ENCODE results near the gene PRDX5. TPM values are rescaled to one million over a fixed set of nuclear protein-coding genes. Genes with fewer than 3 reads are reported as not detected.
A peak's percentile ranks its signal among the peaks of the same experiment; 100 is the strongest.

PRDX5 gene
- total RNA-seq, 6 donors from 2014 or later: 146 to 493 (median 309) TPM

DNA sequence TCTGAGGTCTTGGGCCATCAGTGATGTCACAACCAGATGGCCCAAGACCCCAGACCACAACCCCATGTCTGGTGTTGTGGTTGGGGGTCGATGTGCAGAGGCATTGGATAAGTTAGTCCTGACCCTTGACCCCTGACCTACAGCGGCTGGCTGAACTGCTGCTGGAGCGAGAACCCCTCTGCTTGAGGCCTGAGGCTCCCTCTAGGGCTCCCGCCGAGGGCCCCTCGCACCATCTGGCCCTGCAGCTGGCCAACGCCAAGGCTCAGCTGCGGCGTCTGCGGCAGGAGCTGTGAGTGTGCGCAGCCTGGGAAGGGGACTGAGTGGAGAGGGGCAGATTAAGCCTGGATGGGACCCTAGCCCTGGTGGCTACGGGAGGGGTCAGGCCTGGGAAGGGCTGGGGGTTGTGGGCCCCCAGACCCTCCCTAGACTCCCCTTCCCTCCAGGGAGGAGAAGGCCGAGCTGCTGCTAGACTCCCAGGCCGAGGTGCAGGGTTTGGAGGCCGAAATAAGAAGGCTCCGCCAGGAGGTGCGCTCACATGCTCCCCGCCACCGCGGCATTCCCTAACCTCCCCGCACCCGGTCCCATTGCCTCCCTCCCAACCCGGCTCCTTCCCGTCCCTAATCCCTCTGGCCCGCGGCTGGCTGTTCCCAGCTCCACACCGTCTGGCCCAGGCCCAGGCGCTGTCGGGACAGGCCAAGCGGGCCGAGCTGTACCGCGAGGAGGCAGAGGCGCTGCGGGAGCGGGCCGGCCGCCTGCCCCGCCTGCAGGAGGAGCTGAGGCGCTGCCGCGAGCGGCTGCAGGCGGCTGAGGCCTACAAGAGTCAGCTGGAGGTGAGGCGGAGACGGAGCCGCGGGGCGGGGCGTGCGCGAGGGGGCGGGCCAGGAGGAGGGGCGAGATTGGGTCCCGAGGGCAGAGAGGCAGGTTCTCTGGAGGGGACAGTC, 24.2 kb downstream of the PRDX5 start:
- 22 to 55% methylated on average over 22 to 54 of the region's 55 CpGs for WGBS, 2 donors
- peaks cover 12 to 34% (median 27%) of the 10 kb centered on the region in 4 donors for H3K4me1 ChIP-seq
- H3K4me3 ChIP-seq: peak overlapping the region in 3 of 4 donors; percentile 36 to 42 (median 39)
- DNase-seq (peak; percentile 94 to 99), ATAC-seq (ENCODE audit: low FRiP score in 2 of 2) (peak; percentile 90 to 94)
- H3K27ac ChIP-seq: peak overlapping the region; percentile 50 to 82 (median 71)
- H3K27me3 ChIP-seq: no peaks in the 10 kb centered on the region
- TF ChIP-seq POLR2AphosphoS5 (IDR thresholded peaks at IDR 0.05) (peak; percentile 51 to 76), EP300 (IDR thresholded peaks at IDR 0.05) (no peak), POLR2A (IDR thresholded peaks at IDR 0.05) (peak in 2 of 4 donors; percentile 15 to 68), CTCF (IDR thresholded peaks at IDR 0.05) (peak; percentile 36 to 82 (median 68))
- H3K9me3 ChIP-seq: no peaks in the 10 kb centered on the region
- no peaks in the 10 kb centered on the region for H3K36me3 ChIP-seq

- ATAC-seq (ENCODE audit: low FRiP score in 2 of 2) (no peak), DNase-seq (peak in 1 of 2 donors; percentile 83)
- no peaks in the 10 kb centered on the region for H3K27me3 ChIP-seq
- WGBS, 2 donors: 53 to 79% methylated on average over 16 to 17 of the region's 29 CpGs
- peak overlapping the region in 3 of 4 donors; percentile 50 to 82 (median 65) for H3K27ac ChIP-seq
- H3K4me3 ChIP-seq: peak overlapping the region in 3 of 4 donors; percentile 36 to 42 (median 39)
- no peaks in the 10 kb centered on the region for H3K36me3 ChIP-seq
- TF ChIP-seq POLR2A (IDR thresholded peaks at IDR 0.05) (no peak), CTCF (IDR thresholded peaks at IDR 0.05) (no peak)
- H3K9me3 ChIP-seq: no peaks in the 10 kb centered on the region
- peaks cover 12 to 34% (median 27%) of the 10 kb centered on the region in 4 donors for H3K4me1 ChIP-seq
Measured at GRCh38 chr11:64342869-64343745, 25.2 kb downstream of the PRDX5 start.

GRCh38 chr11:64343767-64344559, 26.0 kb downstream of the PRDX5 start:
- TF ChIP-seq CTCF (IDR thresholded peaks at IDR 0.05): peak in 3 of 6 experiments; percentile 5 to 40 (median 26)
- TF ChIP-seq POLR2A (IDR thresholded peaks at IDR 0.05): no peak
- Histone ChIP-seq H3K4me1 (peaks cover 12 to 34% (median 27%) of the 10 kb centered on the region in 4 donors), H3K36me3 (no peaks in the 10 kb centered on the region), H3K27ac (no peak overlapping the region), H3K27me3 (no peaks in the 10 kb centered on the region), H3K9me3 (no peaks in the 10 kb centered on the region), H3K4me3 (no peak overlapping the region)
- 78 to 79% methylated on average over 7 to 17 of the region's 18 CpGs for WGBS, 2 donors
- peak in 1 of 2 donors; percentile 29 for DNase-seq
- no peak for ATAC-seq (ENCODE audit: low FRiP score in 2 of 2)

DNA sequence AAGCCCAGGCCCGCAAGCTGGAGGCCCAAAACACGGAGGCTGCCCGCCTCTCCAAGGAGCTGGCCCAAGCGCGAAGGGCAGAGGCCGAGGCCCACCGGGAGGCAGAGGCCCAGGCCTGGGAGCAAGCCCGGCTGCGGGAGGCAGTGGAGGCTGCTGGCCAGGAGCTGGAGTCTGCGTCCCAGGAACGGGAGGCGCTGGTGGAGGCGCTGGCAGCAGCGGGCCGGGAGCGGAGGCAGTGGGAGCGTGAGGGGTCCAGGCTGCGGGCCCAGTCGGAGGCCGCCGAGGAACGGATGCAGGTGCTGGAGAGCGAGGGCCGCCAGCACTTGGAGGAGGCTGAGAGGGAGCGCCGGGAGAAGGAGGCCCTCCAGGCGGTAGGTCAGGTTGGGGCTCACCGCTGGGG, 26.9 kb downstream of the PRDX5 start:
- H3K36me3 ChIP-seq: no peaks in the 10 kb centered on the region
- 95 to 96% methylated on average over 28 of the region's 28 CpGs for WGBS, 2 donors
- DNase-seq: peak in 1 of 2 donors; percentile 79
- H3K9me3 ChIP-seq: no peaks in the 10 kb centered on the region
- no peak for ATAC-seq (ENCODE audit: low FRiP score in 2 of 2)
- no peak for TF ChIP-seq POLR2AphosphoS5 (IDR thresholded peaks at IDR 0.05)
- no peak for TF ChIP-seq POLR2A (IDR thresholded peaks at IDR 0.05)
- TF ChIP-seq EP300 (IDR thresholded peaks at IDR 0.05): no peak
- TF ChIP-seq CTCF (IDR thresholded peaks at IDR 0.05): no peak
- no peak overlapping the region for H3K27ac ChIP-seq
- H3K4me3 ChIP-seq: no peak overlapping the region
- H3K27me3 ChIP-seq: no peaks in the 10 kb centered on the region
- peaks cover 12 to 31% (median 24%) of the 10 kb centered on the region in 4 donors for H3K4me1 ChIP-seq

Data from upper lobe of left lung (tissue), 6 donors.